ENCODE measurements around the gene PICALM.

GRCh38 chr11:85935751-85936150 lies 133.1 kb downstream of the PICALM start:
- TF ChIP-seq POLR2A (IDR thresholded peaks at IDR 0.05), result no peak
- TF ChIP-seq EP300 (IDR thresholded peaks at IDR 0.05; ENCODE audit: low read depth), result no peak
- no peak for TF ChIP-seq POLR2AphosphoS5 (IDR thresholded peaks at IDR 0.05)
- TF ChIP-seq, protein P1, sequence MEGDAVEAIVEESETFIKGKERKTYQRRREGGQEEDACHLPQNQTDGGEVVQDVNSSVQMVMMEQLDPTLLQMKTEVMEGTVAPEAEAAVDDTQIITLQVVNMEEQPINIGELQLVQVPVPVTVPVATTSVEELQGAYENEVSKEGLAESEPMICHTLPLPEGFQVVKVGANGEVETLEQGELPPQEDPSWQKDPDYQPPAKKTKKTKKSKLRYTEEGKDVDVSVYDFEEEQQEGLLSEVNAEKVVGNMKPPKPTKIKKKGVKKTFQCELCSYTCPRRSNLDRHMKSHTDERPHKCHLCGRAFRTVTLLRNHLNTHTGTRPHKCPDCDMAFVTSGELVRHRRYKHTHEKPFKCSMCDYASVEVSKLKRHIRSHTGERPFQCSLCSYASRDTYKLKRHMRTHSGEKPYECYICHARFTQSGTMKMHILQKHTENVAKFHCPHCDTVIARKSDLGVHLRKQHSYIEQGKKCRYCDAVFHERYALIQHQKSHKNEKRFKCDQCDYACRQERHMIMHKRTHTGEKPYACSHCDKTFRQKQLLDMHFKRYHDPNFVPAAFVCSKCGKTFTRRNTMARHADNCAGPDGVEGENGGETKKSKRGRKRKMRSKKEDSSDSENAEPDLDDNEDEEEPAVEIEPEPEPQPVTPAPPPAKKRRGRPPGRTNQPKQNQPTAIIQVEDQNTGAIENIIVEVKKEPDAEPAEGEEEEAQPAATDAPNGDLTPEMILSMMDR (IDR thresholded peaks at IDR 0.05), result no peak
